Measurements from ENCODE around the gene SBF2. TPM values are rescaled to one million over a fixed set of nuclear protein-coding genes. Genes with fewer than 3 reads are reported as not detected.
"Not testable (repeated sequence)": the region's sequence is repeated elsewhere in the genome, so short reads cannot be mapped to it uniquely, and the experiment has no call there.

Gene SBF2
- total and polyA plus RNA-seq, 8 donors: 25.7 to 62.6 (median 57.0) TPM

DNA sequence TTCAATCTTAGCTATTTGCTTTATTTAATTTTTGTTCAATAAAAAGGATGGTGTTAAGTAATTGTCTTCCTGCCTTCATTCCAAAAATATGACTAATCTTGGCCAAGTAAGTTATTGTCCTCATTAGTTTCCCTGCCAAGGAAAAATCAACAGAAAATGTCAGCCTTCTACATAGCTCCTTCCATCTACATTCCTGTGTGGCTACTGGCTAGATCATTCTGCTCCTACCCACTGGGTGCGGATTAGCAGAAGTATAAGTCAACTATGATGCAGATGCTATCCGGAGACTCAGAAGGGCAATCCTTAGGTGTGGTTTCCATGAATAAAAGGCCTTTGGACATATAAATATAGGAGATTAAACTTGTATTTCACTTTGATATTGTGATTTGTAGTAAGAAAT, 154.4 kb downstream of the SBF2 start:
- Histone ChIP-seq H3K36me3 (no peaks in the 10 kb centered on the region), H3K9me3 (no peaks in the 10 kb centered on the region), H3K4me1 (no peaks in the 10 kb centered on the region), H3K27ac (no peak overlapping the region), H3K27me3 (no peaks in the 10 kb centered on the region), H3K4me3 (no peak overlapping the region)
- no peak for ATAC-seq
- no peak for TF ChIP-seq CTCF (IDR thresholded peaks at IDR 0.05)
- intact Hi-C loops (cut with DNase I): no loop called here
- no peak for DNase-seq

DNA sequence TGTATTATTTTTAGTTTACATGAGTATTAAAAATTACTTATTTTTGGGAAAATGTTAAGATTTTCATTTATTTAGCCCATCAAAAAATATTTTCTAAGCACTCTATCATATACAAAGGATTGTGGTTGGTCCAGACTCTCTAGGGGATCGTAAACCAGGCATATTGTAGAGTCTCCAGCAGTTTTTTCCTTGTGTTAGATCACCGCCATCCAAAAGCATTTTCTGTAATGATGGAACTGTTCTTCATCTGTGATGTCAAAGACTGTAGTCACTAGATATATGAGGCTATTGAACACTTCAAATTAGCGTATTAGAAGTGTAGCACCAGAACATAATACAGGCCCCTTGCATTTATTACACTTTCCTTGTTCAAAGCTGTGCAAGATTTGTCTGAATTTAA, 154.9 kb downstream of the SBF2 start:
- Histone ChIP-seq H3K27me3 (no peaks in the 10 kb centered on the region), H3K36me3 (no peaks in the 10 kb centered on the region), H3K27ac (no peak overlapping the region), H3K9me3 (no peaks in the 10 kb centered on the region), H3K4me3 (no peak overlapping the region), H3K4me1 (no peaks in the 10 kb centered on the region)
- intact Hi-C loops (cut with DNase I): no loop called here
- no peak for TF ChIP-seq CTCF (IDR thresholded peaks at IDR 0.05)
- DNase-seq (no peak), ATAC-seq (no peak)

DNA sequence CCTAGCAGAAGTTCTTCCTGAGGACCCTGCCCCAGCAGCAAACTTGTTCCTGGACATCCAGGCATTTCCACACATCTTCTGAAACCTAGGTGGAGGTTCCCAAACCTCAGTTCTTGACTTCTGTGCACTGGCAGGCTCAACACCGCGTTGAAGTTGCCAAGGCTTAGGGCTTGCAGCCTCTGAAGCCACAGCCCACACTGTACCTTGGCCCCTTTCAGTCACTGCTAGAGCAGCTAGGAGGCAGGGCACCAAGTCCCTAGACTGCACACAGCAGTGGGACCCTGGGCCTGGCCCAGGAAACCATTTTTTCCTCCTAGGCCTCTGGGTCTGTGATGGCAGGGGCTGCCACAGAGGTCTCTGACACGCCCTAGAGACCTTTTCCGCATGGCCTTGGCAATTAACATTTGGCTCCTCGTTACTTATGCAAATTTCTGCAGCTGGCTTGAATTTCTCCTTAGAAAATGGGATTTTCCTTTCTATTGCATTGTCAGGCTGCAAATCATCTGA, 159.0 kb downstream of the SBF2 start:
- H3K27me3 ChIP-seq: no peaks in the 10 kb centered on the region
- H3K36me3 ChIP-seq: no peaks in the 10 kb centered on the region
- ATAC-seq (no peak), DNase-seq (no peak)
- intact Hi-C loops (cut with DNase I): no loop called here
- TF ChIP-seq CTCF (IDR thresholded peaks at IDR 0.05): no peak
- no peak overlapping the region for H3K27ac ChIP-seq
- no peaks in the 10 kb centered on the region for H3K9me3 ChIP-seq
- no peaks in the 10 kb centered on the region for H3K4me1 ChIP-seq
- no peak overlapping the region for H3K4me3 ChIP-seq

- DNase-seq; H3K4me3 ChIP-seq; H3K27me3 ChIP-seq; H3K9me3 ChIP-seq; H3K36me3 ChIP-seq; ATAC-seq; intact Hi-C loops (cut with DNase I); H3K27ac ChIP-seq; H3K4me1 ChIP-seq: not testable (repeated sequence)
These were observed 159.8 kb downstream of the SBF2 start for GRCh38 chr11:10134226-10134625.

DNA sequence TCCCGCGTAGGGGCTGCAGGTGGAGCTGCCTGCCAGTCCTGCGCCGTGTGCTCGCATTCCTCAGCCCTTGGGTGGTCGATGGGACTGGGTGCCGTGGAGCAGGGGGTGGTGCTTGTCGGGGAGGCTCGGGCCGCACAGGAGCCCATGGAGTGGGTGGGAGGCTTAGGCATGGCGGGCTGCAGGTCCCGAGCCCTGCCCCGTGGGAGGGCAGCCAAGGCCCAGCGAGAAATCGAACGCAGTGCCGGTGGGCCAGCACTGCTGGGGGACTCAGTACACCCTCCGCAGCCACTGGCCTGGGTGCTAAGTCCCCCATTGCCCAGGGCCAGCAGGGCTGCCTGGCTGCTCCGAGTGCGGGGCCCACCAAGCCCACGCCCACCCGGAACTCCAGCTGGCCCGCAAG, 160.8 kb downstream of the SBF2 start:
- H3K27me3 ChIP-seq; intact Hi-C loops (cut with DNase I); H3K27ac ChIP-seq; H3K4me3 ChIP-seq; H3K4me1 ChIP-seq; H3K9me3 ChIP-seq; ATAC-seq; H3K36me3 ChIP-seq: not testable (repeated sequence)
- DNase-seq: peak in 1 of 4 donors; percentile 23

DNA sequence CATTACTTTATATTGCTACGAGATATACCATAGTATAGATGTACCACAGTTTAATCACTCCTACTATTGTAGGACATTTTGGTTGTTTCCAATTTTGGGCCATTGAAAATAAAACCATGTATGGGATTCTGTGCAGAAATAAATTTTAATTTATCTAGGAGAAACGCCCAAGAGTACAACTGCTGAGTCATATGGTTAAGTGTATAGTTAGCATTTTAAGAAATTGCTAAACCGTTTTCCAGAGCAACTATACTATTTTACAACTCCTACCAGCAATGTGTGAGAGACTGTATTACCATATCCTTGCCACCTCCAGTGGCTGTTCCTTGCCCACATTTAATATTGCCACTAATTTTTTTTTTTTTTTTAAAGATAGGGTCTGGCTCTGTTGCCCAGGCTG, 163.1 kb downstream of the SBF2 start:
- ATAC-seq (no peak), DNase-seq (no peak)
- no peak for TF ChIP-seq CTCF (IDR thresholded peaks at IDR 0.05)
- Histone ChIP-seq H3K27ac (no peak overlapping the region), H3K9me3 (no peaks in the 10 kb centered on the region), H3K4me1 (no peaks in the 10 kb centered on the region), H3K36me3 (no peaks in the 10 kb centered on the region), H3K27me3 (no peaks in the 10 kb centered on the region), H3K4me3 (no peak overlapping the region)
- intact Hi-C loops (cut with DNase I): no loop called here

DNA sequence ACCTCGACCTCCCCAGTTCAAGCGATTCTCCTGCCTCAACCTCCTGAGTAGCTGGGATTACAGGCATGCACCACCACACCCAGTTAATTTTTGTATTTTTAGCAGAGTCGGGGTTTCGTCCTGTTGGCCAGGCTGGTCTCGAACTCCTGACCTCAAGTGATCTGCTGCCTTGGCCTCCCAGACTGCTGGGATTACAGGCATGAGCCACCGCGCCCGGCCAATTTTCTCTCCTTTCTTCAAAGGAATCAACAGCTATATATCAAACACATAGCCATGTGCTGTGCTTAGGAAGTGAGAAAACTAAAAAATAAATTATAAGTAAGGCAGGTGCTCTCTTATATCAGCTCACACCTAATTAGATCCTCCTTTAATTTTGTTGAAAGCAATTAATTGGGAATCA, 164.8 kb downstream of the SBF2 start:
- H3K27ac ChIP-seq; H3K4me1 ChIP-seq; intact Hi-C loops (cut with DNase I); H3K9me3 ChIP-seq; ATAC-seq; H3K36me3 ChIP-seq; H3K4me3 ChIP-seq; DNase-seq; H3K27me3 ChIP-seq: not testable (repeated sequence)

Data from left lung (tissue), 10 donors.